PFSK-1 (cell line): ENCODE measurements around the gene SLC9C1.

ENCODE experiments used
- POLR2AphosphoS5 ChIP-seq: IDR thresholded peaks from 2 replicates; pipeline ENCODE4 v1.6.1; 2012; ENCODE audit warnings: low read depth, mild to moderate bottlenecking, control low read depth, low read length, moderate library complexity
- REST ChIP-seq, 2 experiments: IDR thresholded peaks; 2 replicates each; pipeline versions ENCODE4 v1.6.1 to v1.8.0; 2011 to 2012; ENCODE audit warnings: low read depth in 2 of 2, low read length in 2 of 2, control low read depth in 1 of 2, inconsistent platforms in 1 of 2, mild to moderate bottlenecking in 1 of 2, moderate library complexity in 1 of 2; ENCODE audit not compliant: insufficient read depth in 1 of 2
- SIN3A ChIP-seq: IDR thresholded peaks from 2 replicates; pipeline ENCODE4 v1.6.1; 2012; ENCODE audit warnings: mild to moderate bottlenecking, low read length, moderate library complexity, borderline replicate concordance; ENCODE audit not compliant: insufficient read depth

- no peak for TF ChIP-seq POLR2AphosphoS5
- TF ChIP-seq SIN3A: no peak
- no peak for TF ChIP-seq REST (IDR thresholded peaks at IDR 0.05; ENCODE audit: insufficient read depth in 1 of 2, low read depth in 2 of 2, low read length in 2 of 2)
Measured at GRCh38 chr3:112261742-112262141, 32.3 kb downstream of the SLC9C1 start.
